IMR-90 (cell line): Measurements from ENCODE around the gene IQGAP2. TPM values are rescaled to one million over a fixed set of nuclear protein-coding genes. Genes with fewer than 3 reads are reported as not detected.

ENCODE experiments used
- ATAC-seq: fragments of 200-7000 bp; cut with Tn5 transposase; 2 replicates; pipeline ENCODE4 v1.9.1; 2020; ENCODE audit warnings: low read depth, mild to moderate bottlenecking, moderate library complexity
- BruUV-seq: library from RNA; stranded (reverse); fragments of 400-500 nt; replicated peaks from 2 replicates; lab custom pipeline; 2021; lab: Mats Ljungman, UMichigan
- CTCF ChIA-PET: fragments of 300-600 bp; formaldehyde crosslinking; extraction: SDS; loops from one replicate; lab custom pipeline; 2021; ENCODE audit warnings: antibody characterized with exemption; lab: Yijun Ruan, JAX
- POLR2A ChIA-PET: fragments of 300-600 bp; sonication (Branson Sonifier 250); formaldehyde crosslinking; loops from one replicate; lab custom pipeline; 2022; ENCODE audit warnings: antibody characterized with exemption; ENCODE audit not compliant: unreplicated experiment; lab: Charles Lee
- DNase-seq: peaks from one replicate; pipeline ENCODE4 v3.0.0; 2013
- H2AFZ ChIP-seq: replicated peaks from 2 replicates; pipeline ENCODE3; 2013; ENCODE audit warnings: low read length, mild to moderate bottlenecking; ENCODE audit not compliant: poor library complexity
- H2AK5ac ChIP-seq: 2 replicates; pipeline ENCODE4 v1.6.1; 2013; ENCODE audit warnings: low read depth, low read length, inconsistent platforms
- H2AK9ac ChIP-seq: replicated peaks from 2 replicates; pipeline ENCODE3; 2013; ENCODE audit warnings: mild to moderate bottlenecking, low read depth, low read length, moderate library complexity; ENCODE audit not compliant: poor library complexity
- H2BK120ac ChIP-seq: 2 replicates; pipeline ENCODE4 v1.6.1; 2013; ENCODE audit warnings: low read depth, low read length, inconsistent platforms
- H2BK15ac ChIP-seq: 3 replicates; pipeline ENCODE4 v1.6.1; 2013; ENCODE audit warnings: low read depth, low read length, inconsistent platforms
- H2BK20ac ChIP-seq: 2 replicates; pipeline ENCODE4 v1.6.1; 2013; ENCODE audit warnings: low read depth, mild to moderate bottlenecking, inconsistent platforms, low read length, moderate library complexity
- H2BK5ac ChIP-seq: 2 replicates; pipeline ENCODE4 v1.6.1; 2013; ENCODE audit warnings: mild to moderate bottlenecking, low read depth, low read length, inconsistent platforms; ENCODE audit not compliant: poor library complexity, severe bottlenecking
- H3K14ac ChIP-seq: replicated peaks from 2 replicates; pipeline ENCODE4 v1.6.1; 2013; ENCODE audit warnings: low read depth, low read length, inconsistent platforms
- H3K18ac ChIP-seq: 2 replicates; pipeline ENCODE4 v1.6.1; 2013; ENCODE audit warnings: low read depth, low read length, control low read depth
- H3K23ac ChIP-seq: 2 replicates; pipeline ENCODE4 v1.6.1; 2013; ENCODE audit warnings: low read depth, low read length, inconsistent platforms
- H3K27ac ChIP-seq: 2 replicates; pipeline ENCODE4 v1.5.1; 2013; ENCODE audit warnings: mild to moderate bottlenecking, control low read depth, low read length; ENCODE audit not compliant: insufficient read depth
- H3K27me3 ChIP-seq: 2 replicates; pipeline ENCODE4 v1.6.1; 2013; ENCODE audit warnings: low read length; ENCODE audit not compliant: control insufficient read depth, insufficient read depth
- H3K36me3 ChIP-seq: 2 replicates; pipeline ENCODE4 v1.6.1; 2013; ENCODE audit warnings: low read length, mixed read lengths; ENCODE audit not compliant: control insufficient read depth, insufficient read depth
- H3K4ac ChIP-seq: 2 replicates; pipeline ENCODE4 v1.6.1; 2013; ENCODE audit warnings: low read depth, low read length, inconsistent platforms
- H3K4me1 ChIP-seq: 2 replicates; pipeline ENCODE4 v1.6.1; 2013; ENCODE audit warnings: low read length, mixed read lengths; ENCODE audit not compliant: control insufficient read depth, insufficient read depth
- H3K4me2 ChIP-seq: 2 replicates; pipeline ENCODE4 v1.6.1; 2013; ENCODE audit warnings: low read depth, mild to moderate bottlenecking, control low read depth, low read length, moderate library complexity
- H3K4me3 ChIP-seq: 2 replicates; pipeline ENCODE4 v1.5.1; 2013; ENCODE audit warnings: low read depth, mild to moderate bottlenecking, control low read depth, low read length, moderate library complexity; ENCODE audit not compliant: insufficient read depth
- H3K56ac ChIP-seq: 2 replicates; pipeline ENCODE4 v1.6.1; 2013; ENCODE audit warnings: low read length, inconsistent platforms; ENCODE audit not compliant: insufficient read depth; ENCODE audit errors: extremely low read depth
- H3K79me1 ChIP-seq, 2 experiments: 2 replicates each; pipeline ENCODE4 v1.6.1; 2013; ENCODE audit warnings: low read length in 2 of 2, inconsistent platforms in 1 of 2, low read depth in 1 of 2
- H3K9ac ChIP-seq: 2 replicates; pipeline ENCODE4 v1.6.1; 2013; ENCODE audit warnings: low read depth, low read length, control low read depth
- H3K9me1 ChIP-seq: 2 replicates; pipeline ENCODE4 v1.6.1; 2013; ENCODE audit warnings: low read length, inconsistent platforms; ENCODE audit not compliant: insufficient read depth
- H3K9me3 ChIP-seq: 2 replicates; pipeline ENCODE4 v1.6.1; 2013; ENCODE audit warnings: low read length; ENCODE audit not compliant: control insufficient read depth, insufficient read depth
- H4K20me1 ChIP-seq: 2 replicates; pipeline ENCODE4 v1.6.1; 2013; ENCODE audit warnings: low read length, inconsistent platforms; ENCODE audit not compliant: insufficient read depth
- H4K5ac ChIP-seq: 2 replicates; pipeline ENCODE4 v1.6.1; 2013; ENCODE audit warnings: mild to moderate bottlenecking, low read depth, low read length, control low read depth
- H4K8ac ChIP-seq, 2 experiments: 2 replicates each; pipeline ENCODE4 v1.6.1; 2013; ENCODE audit warnings: low read depth in 2 of 2, low read length in 2 of 2, control low read depth in 1 of 2, inconsistent platforms in 1 of 2
- H4K91ac ChIP-seq: 2 replicates; pipeline ENCODE4 v1.6.1; 2013; ENCODE audit warnings: low read depth, low read length, inconsistent platforms; ENCODE audit not compliant: insufficient read depth
- POLR2A ChIP-seq: IDR thresholded peaks from 2 replicates; pipeline ENCODE4 v1.6.1; 2012; ENCODE audit warnings: mild to moderate bottlenecking, low read depth, low read length
- WGBS, 2 experiments: methylation state at CpG; one replicate each; pipeline versions ENCODE4 v1.1.5 to v1.1.7; 2013; ENCODE audit warnings: missing lambda C conversion rate in 2 of 2; ENCODE audit not compliant: insufficient read length in 1 of 2; ENCODE audit errors: extremely low coverage in 2 of 2; 5-methylcytosine and 5-hydroxymethylcytosine counted together
- dilution Hi-C: fragments of 300-500 bp; cut with HindIII; formaldehyde crosslinking; loops from one replicate; pipeline ENCODE4 v1.14.3; 2018; ENCODE audit warnings: low sequenced_read_pairs; ENCODE audit not compliant: unreplicated experiment
- in situ Hi-C: fragments of 300-500 bp; cut with MboI; formaldehyde crosslinking; loops from 3 replicates; pipeline ENCODE4 v1.14.3; 2019; ENCODE audit warnings: low sequenced_read_pairs, inconsistent platforms, mixed read lengths
- intact Hi-C: fragments of 100-400 bp; cut with micrococcal nuclease; formaldehyde crosslinking; loops from 2 replicates; pipeline ENCODE4 v1.10.0; 2022
- polyA plus RNA-seq, 3 experiments: library from polyadenylated mRNA; depleted of rRNA; stranded (reverse); fragments of >200 nt; gene quantifications; 2 replicates each; pipeline ENCODE4 v1.2.3, GENCODE V29; 2012; ENCODE audit warnings: low replicate concordance in 1 of 3
- total RNA-seq: library from RNA; depleted of rRNA; stranded (reverse); fragments of >200 nt; gene quantifications from 2 replicates; pipeline ENCODE4 v1.2.3, GENCODE V29; 2012

IQGAP2 gene
- total and polyA plus RNA-seq, 2 of the 4 experiments (the other 2 are of a cell fraction) = 0.21 to 0.36 TPM

- Histone ChIP-seq H2BK20ac (no peak overlapping the region), H3K4me3 (no peak overlapping the region), H3K9me1 (no peaks in the 10 kb centered on the region), H2BK5ac (no peak overlapping the region), H3K27ac (no peak overlapping the region), H3K14ac (no peak overlapping the region), H3K9me3 (no peaks in the 10 kb centered on the region), H3K9ac (no peak overlapping the region), H2AK9ac (no peak overlapping the region), H2AFZ (no peak overlapping the region), H2AK5ac (no peak overlapping the region), H3K4me2 (no peak overlapping the region), H3K18ac (no peak overlapping the region), H3K27me3 (peaks cover 4% of the 10 kb centered on the region), H2BK15ac (no peak overlapping the region), H4K91ac (no peak overlapping the region), H4K5ac (no peak overlapping the region), H4K20me1 (no peaks in the 10 kb centered on the region), H3K79me1 (no peaks in the 10 kb centered on the region), H3K36me3 (no peaks in the 10 kb centered on the region), H3K23ac (no peak overlapping the region), H4K8ac (no peak overlapping the region), H3K4me1 (no peaks in the 10 kb centered on the region), H2BK120ac (no peak overlapping the region), H3K4ac (no peak overlapping the region), H3K56ac (no peak overlapping the region)
- in situ Hi-C loops (no loop called here), intact Hi-C loops (no loop called here), dilution Hi-C loops (no loop called here)
- ChIA-PET CTCF (no interaction called here), POLR2A (interaction anchor here (0.6 kb wide), 1 partner anchor 252 kb away, joined by 3 read pairs; no protein-coding TSS in a partner anchor)
- DNase-seq (no peak), ATAC-seq (no peak)
- WGBS, 2 experiments = no CpG with 5 or more reads among the region's 2 CpGs
- TF ChIP-seq POLR2A = no peak
- BruUV-seq = no TSS peak
Observed at GRCh38 chr5:76449606-76450005, 46.5 kb downstream of the IQGAP2 start.
